AG09319 (cell line): ENCODE results near the gene ACE.

Source experiments
- DNase-seq: peaks from one replicate; pipeline ENCODE4 v3.0.0-alpha.2; 2010; ENCODE audit warnings: low read depth; ENCODE audit errors: extremely low read depth
- TF ChIP-seq, protein P1 (sequence below): IDR thresholded peaks from 2 replicates; pipeline ENCODE4 v1.5.1; 2011; ENCODE audit warnings: low read depth, mild to moderate bottlenecking, inconsistent platforms, low read length, moderate library complexity

ACE gene

DNA sequence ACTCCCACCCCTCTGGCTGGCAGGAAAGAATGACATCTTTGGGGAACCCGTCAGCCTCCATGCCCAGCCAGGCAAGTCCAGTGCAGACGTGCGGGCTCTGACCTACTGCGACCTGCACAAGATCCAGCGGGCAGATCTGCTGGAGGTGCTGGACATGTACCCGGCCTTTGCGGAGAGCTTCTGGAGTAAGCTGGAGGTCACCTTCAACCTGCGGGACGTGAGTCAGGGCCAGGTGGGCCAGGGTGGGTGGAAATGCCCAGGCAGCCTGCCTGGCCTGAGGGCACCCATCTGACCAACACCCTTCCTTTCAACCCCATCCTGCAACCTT, 65.3 kb downstream of the ACE start:
- TF ChIP-seq, protein P1, sequence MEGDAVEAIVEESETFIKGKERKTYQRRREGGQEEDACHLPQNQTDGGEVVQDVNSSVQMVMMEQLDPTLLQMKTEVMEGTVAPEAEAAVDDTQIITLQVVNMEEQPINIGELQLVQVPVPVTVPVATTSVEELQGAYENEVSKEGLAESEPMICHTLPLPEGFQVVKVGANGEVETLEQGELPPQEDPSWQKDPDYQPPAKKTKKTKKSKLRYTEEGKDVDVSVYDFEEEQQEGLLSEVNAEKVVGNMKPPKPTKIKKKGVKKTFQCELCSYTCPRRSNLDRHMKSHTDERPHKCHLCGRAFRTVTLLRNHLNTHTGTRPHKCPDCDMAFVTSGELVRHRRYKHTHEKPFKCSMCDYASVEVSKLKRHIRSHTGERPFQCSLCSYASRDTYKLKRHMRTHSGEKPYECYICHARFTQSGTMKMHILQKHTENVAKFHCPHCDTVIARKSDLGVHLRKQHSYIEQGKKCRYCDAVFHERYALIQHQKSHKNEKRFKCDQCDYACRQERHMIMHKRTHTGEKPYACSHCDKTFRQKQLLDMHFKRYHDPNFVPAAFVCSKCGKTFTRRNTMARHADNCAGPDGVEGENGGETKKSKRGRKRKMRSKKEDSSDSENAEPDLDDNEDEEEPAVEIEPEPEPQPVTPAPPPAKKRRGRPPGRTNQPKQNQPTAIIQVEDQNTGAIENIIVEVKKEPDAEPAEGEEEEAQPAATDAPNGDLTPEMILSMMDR, result no peak
- DNase-seq, result no peak

DNA sequence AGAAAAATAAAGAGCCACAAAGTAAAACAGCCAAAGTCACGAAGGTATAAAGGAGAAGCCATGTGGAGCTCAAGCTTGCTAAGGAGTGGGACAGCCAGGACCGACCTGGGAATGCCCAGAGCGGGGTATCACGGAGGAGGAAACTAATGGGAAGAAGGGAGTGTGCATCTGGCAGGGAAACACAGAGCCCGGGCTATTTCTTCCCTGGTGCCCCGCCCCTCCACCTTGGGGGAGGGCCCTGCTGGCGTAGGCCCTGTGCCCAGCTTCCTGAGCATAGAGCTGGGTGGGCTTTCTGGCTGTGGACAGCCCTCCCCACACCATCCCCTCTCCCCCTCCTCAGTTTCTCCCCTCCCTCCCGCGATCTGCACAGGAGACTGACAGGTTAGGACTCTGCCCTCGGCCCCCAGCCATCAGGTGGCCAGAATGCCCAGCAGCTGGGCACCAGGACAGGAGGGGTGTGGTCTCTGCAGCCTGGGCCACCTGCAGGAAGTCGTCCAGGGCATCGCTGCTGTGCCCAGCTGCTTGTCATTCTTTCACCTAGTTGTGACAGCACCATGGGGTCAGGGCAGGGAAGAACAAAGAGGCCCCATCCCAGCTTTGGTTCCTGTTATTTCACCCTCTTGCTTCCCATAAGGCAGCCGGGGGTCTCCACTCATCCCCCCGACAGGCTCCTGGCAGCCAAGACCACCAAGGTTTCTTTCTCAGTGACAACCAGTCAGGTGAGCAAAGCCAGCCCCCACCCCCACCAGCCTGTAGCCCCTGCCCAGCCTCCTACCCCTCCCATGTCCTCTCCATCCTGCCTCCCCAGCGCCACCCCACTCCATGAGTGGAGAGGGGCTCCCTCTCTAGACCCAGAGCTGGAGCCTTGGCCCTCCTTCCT, 66.3 kb downstream of the ACE start:
- no peak for DNase-seq
- TF ChIP-seq, protein P1, result no peak

DNA sequence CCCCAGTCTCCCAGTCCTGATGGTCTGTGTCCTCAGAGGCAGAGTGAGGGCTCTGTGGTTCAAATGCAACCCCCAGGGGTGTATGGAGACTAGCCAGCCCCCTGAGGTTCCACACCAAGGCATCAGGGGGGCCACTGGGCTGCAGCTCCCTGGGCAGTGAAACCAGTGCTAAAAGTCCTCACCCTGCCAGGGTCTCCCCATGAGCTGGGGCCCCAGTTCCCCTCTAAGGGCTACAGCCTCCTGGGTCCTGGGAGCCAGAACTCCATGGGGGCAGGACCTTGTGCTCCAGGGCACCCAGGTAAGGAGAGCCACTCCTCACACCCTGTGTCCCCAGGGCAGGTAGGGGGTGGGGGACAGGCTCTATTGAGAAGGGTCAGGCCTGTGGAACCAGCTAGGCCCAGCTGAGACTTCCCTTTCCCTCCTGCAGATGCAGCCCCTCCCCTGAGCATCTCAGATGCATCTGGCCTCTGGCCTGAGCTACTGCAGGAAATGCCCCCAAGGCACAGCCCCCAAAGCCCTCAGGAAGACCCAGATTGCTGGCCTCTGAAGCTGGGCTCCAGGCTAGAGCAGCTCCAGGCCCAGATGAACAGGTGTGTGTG, 67.1 kb downstream of the ACE start:
- TF ChIP-seq, protein P1, result no peak
- no peak for DNase-seq

DNA sequence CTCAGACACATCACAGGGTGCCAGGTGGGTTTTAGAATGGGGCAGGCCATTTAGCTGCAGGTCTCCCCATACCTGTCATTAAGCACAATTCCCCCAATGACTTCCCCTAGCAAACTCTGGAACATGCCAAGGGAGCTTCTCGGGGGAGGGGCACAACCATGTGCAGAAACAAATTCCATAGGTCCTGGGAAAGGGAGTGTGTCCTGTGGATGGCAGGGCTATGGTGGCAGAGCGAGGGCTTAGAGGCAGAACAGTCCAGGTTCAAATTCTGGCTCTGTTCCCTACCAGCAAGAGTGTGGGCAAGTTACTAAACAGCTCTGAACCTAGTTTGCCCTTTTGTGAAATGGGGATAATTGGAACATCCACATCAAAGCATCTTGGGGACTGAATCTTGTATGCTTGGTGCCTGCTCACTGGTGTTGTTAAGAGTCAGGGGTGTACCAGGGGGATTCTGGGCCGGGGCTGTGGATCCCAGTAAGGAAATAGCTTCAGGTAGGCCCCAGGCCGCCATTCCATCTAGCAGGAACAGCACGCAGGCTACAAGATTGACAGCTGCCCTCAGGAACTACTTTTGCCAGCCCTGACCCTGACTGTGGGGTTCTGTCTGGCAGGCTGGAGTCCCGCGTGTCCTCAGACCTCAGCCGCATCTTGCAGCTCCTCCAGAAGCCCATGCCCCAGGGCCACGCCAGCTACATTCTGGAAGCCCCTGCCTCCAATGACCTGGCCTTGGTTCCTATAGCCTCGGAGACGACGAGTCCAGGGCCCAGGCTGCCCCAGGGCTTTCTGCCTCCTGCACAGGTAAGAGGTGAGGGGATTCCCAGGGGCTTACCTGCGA, 67.8 kb downstream of the ACE start:
- no peak for DNase-seq
- TF ChIP-seq, protein P1, result no peak

DNA sequence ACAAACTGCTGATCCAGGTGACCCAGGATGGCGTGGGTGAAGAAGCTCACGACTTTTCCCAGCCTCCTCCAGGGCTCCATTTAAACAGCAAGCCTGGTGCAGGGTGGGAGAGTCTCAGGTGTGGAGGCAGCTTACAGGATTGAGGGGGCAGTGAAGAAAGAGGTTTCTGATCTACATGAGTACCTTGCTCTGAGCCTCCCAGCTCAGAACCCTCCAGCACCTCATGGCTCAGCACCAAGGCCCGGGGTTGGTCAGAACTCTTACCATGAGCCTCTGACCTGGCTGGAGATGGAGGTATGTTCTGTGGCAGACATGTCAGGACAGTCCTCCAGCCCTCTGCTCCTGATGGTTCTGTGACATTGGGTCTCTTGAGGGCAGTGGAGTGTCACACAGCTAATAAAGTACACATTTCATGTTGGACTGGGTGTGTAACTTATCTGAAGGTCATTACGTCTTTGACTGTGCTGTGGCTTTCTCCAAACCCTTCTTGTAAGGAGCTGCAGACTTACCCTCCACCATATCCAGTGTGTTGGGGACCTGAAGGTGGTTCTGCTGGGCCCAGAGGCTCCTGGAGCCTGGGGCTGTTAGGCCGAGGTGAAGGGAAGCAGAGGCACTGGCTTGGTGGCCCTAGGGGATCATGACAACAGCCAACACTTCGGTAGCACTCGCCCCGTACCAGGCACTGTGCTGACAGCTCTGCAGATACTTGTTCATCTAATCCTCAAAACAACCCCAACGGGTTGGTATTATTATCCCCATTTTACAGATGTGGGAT, 69.6 kb downstream of the ACE start:
- no peak for DNase-seq
- TF ChIP-seq, protein P1, result no peak

DNA sequence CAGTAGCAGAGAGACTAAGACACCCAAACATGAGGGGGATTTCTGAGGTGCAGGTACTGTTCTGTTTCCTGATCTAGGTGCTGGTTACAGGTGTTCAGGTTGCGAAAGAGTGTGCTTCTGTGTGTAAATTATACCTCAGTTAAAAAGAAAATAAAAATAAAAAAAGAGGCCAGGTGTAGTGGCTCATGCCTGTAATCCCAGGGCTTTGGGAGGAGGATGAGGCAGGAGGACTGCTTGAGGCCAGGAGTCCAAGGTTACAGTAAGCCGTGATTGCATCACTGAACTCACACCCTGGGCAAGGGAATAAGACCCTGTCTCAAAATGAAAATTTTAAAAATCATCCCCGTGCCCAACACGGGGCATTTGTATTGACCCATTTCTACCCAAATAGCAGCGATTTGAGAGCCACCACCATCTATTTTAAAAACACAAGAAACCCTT, 70.2 kb downstream of the ACE start:
- no peak for DNase-seq
- TF ChIP-seq, protein P1, result no peak
